Measurements from ENCODE around the gene SS18L1.

SS18L1 gene

DNA sequence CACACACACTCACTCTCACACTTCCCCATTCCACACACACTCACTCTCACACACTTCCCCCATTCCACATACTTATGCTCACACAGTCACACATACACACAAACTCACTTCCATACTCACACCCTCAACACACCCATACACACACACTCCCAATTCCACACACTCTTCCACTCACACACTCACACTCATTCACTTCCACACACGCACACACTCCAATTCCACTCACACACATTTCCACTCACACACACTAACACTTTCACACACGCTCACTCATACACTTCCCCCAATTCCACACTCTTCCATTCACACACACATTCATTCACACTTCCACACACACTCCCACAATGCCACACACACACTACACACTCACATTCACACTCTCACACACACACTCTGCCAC is 86.7 kb downstream of the SS18L1 start:
- DNase-seq, result no peak

DNA sequence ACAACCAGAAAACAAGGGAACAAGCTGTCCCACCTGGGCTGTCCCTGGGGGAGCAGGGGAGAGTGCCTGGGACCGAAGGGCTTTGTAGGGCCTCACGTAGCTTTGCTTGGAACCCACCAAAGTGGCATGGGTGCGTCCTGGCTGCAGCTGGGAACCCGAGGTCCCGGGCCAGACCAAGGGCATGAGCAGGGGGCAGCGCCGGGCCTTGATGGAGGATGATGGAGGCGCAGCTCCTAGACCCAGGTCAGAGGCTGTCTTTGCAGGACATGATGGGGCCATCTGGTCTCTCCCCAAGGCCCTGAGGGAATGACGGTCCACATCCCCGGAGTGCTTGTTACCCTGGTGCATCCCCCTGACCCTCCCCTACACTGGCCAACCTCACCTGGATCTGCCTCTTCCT is 87.1 kb downstream of the SS18L1 start:
- no peak for DNase-seq

DNA sequence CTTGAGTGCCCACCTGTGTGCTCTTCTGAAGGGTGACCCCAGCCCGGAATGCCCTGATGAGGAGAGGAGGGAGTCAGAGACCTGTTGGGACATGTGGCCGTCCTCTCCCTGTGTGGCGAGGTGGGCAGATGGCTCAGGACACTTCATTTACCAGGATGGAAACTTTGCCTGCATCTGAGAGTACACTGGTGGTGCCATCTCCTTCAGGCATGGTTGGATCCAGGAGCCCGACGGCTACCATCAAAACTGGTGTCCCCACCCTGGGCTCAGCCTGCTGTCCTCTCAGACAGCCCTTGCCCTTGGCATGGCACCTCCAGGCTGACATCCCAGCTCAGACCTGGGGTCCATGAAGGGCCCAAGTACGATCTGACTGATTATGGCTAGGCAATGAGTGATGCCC is 87.7 kb downstream of the SS18L1 start:
- DNase-seq, result no peak
